ENCODE results near the gene MYO1B. TPM values are rescaled to one million over a fixed set of nuclear protein-coding genes. Genes with fewer than 3 reads are reported as not detected.
A peak's percentile ranks its signal among the peaks of the same experiment; 100 is the strongest.

Gene MYO1B
- total RNA-seq, 4 donors from 2014 or later, result 16.9 to 43.8 (median 32.9) TPM

GRCh38 chr2:191316246-191316994, 71.2 kb downstream of the MYO1B start:
- 67 to 81% methylated on average over 4 of the region's 4 CpGs for WGBS, 2 donors
- Histone ChIP-seq H3K4me3 (replicated peaks in 1 of 3) (no peak overlapping the region), H3K27me3 (no peaks in the 10 kb centered on the region), H3K27ac (no peak overlapping the region), H3K4me1 (peaks cover 5 to 11% of the 10 kb centered on the region in 2 donors), H3K9me3 (no peaks in the 10 kb centered on the region), H3K36me3 (no peaks in the 10 kb centered on the region)
- TF ChIP-seq POLR2A (IDR thresholded peaks at IDR 0.05) (no peak), CTCF (IDR thresholded peaks at IDR 0.05) (no peak)
- intact Hi-C loops (cut with DNase I), result no loop called here
- DNase-seq, result no peak

GRCh38 chr2:191318037-191318728, 73.0 kb downstream of the MYO1B start:
- DNase-seq, result peak in 1 of 2 donors; percentile 32
- no peaks in the 10 kb centered on the region for H3K36me3 ChIP-seq
- WGBS, 2 donors, result 54 to 64% methylated on average over 4 of the region's 4 CpGs
- peaks cover 5 to 20% of the 10 kb centered on the region in 2 donors for H3K4me1 ChIP-seq
- H3K27ac ChIP-seq, result no peak overlapping the region
- no peak for TF ChIP-seq CTCF (IDR thresholded peaks at IDR 0.05)
- TF ChIP-seq POLR2A (IDR thresholded peaks at IDR 0.05), result no peak
- H3K4me3 ChIP-seq (replicated peaks in 1 of 3), result no peak overlapping the region
- no peaks in the 10 kb centered on the region for H3K9me3 ChIP-seq
- intact Hi-C loops (cut with DNase I), result no loop called here
- H3K27me3 ChIP-seq, result no peaks in the 10 kb centered on the region

- H3K36me3 ChIP-seq, result no peaks in the 10 kb centered on the region
- no peak overlapping the region for H3K4me3 ChIP-seq (replicated peaks in 1 of 3)
- intact Hi-C loops (cut with DNase I), result no loop called here
- TF ChIP-seq POLR2A (IDR thresholded peaks at IDR 0.05), result no peak
- no peak for TF ChIP-seq CTCF (IDR thresholded peaks at IDR 0.05)
- no peak overlapping the region for H3K27ac ChIP-seq
- H3K9me3 ChIP-seq, result no peaks in the 10 kb centered on the region
- peaks cover 5 to 20% of the 10 kb centered on the region in 2 donors for H3K4me1 ChIP-seq
- DNase-seq, result no peak
- H3K27me3 ChIP-seq, result no peaks in the 10 kb centered on the region
These were observed 73.5 kb downstream of the MYO1B start for GRCh38 chr2:191318729-191319078.

GRCh38 chr2:191319186-191319585, 74.0 kb downstream of the MYO1B start:
- no peak for DNase-seq
- Histone ChIP-seq H3K27me3 (no peaks in the 10 kb centered on the region), H3K4me1 (peaks cover 5 to 20% of the 10 kb centered on the region in 2 donors), H3K9me3 (no peaks in the 10 kb centered on the region), H3K27ac (no peak overlapping the region), H3K4me3 (replicated peaks in 1 of 3) (no peak overlapping the region), H3K36me3 (no peaks in the 10 kb centered on the region)
- TF ChIP-seq CTCF (IDR thresholded peaks at IDR 0.05), result no peak
- no peak for TF ChIP-seq POLR2A (IDR thresholded peaks at IDR 0.05)
- intact Hi-C loops (cut with DNase I), result no loop called here
- 80 to 83% methylated on average over 2 of the region's 2 CpGs for WGBS, 2 donors

- H3K9me3 ChIP-seq, result no peaks in the 10 kb centered on the region
- intact Hi-C loops (cut with DNase I), result no loop called here
- no peaks in the 10 kb centered on the region for H3K36me3 ChIP-seq
- peaks cover 5 to 20% of the 10 kb centered on the region in 2 donors for H3K4me1 ChIP-seq
- DNase-seq, result no peak
- WGBS, 2 donors, result 94% methylated on average over 1 of the region's 1 CpG
- no peak for TF ChIP-seq CTCF (IDR thresholded peaks at IDR 0.05)
- no peak for TF ChIP-seq POLR2A (IDR thresholded peaks at IDR 0.05)
- H3K27me3 ChIP-seq, result no peaks in the 10 kb centered on the region
- no peak overlapping the region for H3K4me3 ChIP-seq (replicated peaks in 1 of 3)
- H3K27ac ChIP-seq, result no peak overlapping the region
These were observed 75.7 kb downstream of the MYO1B start for GRCh38 chr2:191320881-191321280.
